Activated CD8-positive, alpha-beta memory T cell treated with anti-CD3 and anti-CD28 coated beads for 4 hours (primary cell): ENCODE data around the gene TCF20.

Experiments
- DNase-seq, 2 donors: peaks; one replicate each; pipeline ENCODE4 v3.0.0-alpha.2; 2020; ENCODE audit warnings: low read depth in 2 of 2

TCF20 gene

DNA sequence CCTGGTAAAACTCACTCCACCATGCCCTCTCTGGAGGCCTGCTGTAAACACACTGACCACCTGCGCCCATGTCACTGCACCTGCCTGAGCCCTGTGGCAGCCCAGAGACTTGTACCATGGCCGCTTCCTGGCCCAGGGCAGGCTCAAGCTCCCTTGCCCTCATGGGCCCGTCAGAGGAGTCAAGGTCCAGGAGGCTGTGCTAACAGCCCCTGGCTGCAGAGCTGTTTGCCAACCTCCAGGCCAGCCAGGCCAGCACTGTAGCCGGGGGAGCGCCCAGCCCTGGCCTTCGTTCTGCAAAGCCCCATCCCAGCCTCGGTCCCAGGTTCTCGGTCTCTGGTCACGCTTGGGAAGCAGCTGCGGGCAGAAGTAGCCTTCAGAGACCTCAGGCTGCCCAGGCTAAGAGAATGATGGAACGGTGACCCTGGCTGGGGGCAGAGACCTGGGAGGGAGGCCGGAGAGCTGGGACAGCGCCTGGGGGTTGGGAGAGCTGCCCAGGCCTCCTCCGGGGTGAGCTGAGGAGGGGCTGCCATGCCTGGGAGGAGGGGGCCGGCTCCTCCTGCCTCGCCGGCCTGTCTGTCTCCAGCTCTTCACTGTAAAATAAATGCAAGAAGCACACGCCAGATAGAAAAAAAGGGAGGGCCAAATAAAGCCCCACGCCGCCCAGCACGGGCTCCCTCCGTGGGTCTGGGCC is 11.9 kb upstream of the TCF20 start:
- no peak for DNase-seq

DNA sequence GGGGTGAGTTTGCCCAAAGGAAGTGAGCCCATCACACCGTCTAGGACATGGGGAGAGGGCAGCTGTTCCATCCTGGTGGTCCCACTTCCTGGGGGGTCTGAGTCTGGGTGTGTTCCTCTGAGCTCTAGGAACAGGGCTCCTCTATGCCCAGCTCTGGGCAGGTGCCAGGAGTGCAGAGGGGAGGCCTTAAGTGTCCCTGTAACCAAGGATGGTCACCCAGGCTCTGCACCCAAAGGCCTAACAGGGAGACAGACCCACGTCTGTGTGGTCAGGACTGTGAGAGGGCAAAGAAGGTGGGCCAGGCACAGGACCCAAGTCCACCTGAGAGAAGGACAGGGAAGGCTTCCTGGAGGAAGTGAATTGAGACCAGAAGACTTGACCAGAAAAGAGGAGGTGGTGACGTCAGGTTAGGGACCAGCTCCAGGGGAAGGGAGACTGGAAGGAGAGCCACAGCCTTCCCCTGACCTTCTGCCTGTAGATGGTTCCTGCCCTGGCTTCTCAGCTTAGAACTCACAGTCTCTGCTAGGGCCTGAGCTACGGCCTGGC is 11.3 kb upstream of the TCF20 start:
- no peak for DNase-seq

GRCh38 chr22:42281284-42281683 is 10.8 kb upstream of the TCF20 start:
- DNase-seq = no peak

- no peak for DNase-seq
These were observed 10.4 kb upstream of the TCF20 start for GRCh38 chr22:42280836-42281235.

GRCh38 chr22:42280140-42280539 is 9.7 kb upstream of the TCF20 start:
- DNase-seq = no peak

DNA sequence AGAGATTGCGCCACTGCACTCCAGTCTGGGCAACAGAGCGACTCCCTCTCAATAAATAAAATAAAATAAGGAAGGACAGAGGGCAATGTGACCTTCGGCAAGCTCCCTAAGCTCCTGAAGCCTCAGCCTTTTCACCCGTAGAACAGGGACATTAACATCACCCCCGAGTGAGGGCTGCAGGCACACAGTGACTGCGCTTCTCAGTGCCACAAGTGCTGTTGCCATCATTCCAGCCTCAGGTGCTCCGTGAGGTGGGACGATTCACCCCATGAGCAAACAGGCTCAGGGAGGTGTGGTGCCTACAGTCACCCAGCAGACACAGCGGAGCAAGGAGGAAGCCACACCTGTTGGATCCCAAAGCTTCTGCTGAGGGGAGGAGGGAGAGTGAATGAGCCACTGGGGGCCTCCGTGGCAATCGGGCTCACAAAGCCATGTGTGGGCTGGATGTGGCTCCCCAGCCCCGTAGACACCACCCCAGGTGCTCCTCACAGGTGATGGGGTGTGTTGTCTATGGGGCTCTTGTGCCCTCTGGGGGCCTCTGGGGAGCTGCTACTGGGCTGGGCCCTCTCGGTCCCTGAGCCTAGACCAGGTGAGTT is 9.1 kb upstream of the TCF20 start:
- no peak for DNase-seq

- DNase-seq = no peak
These were observed 7.7 kb upstream of the TCF20 start for GRCh38 chr22:42277988-42278776.

DNA sequence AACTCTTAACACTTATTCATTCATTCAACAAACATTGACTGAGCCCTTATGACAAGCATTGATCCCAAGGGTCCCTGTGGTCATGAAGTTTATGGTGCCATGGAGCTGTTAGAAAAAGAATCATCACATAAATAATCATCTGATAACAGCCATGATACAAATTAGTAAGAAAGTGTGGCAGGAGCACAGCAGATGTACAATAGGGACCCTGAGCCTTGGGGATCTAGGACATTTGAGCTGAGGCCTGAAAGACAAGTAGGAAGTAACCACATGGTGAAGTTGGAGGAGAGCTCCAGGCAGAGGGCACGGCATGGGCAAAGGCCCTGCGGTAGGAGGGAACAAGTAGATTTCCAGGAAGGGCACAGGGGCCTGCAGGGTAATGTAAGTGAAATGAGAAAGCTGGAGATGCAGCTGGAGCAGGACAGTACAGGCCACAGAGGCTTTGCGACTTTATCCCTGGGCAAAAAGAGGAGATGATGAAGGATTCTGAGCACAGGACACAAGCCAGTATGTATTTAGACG is 6.8 kb upstream of the TCF20 start:
- DNase-seq = no peak

DNA sequence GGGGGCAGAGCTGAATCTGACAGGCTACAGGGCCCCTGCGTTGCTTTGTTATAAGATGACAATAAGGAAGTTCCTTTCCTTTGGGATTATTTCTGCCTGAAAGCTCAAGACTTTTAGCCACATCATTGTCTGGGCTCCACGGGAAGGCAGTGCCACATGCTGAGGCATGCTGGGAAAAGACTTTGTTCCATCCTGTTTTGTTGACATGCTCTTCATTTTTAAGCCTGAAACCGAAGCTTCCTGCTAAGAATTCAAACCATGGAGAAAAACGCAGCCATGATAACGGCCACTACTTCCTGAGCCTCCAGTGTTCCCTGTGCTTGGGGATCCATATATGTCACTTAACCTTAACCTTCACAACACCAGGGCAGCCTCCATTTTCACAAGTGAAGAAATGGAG is 5.5 kb upstream of the TCF20 start:
- no peak for DNase-seq

- DNase-seq = no peak
These were observed 4.7 kb upstream of the TCF20 start for GRCh38 chr22:42275176-42275575.

DNA sequence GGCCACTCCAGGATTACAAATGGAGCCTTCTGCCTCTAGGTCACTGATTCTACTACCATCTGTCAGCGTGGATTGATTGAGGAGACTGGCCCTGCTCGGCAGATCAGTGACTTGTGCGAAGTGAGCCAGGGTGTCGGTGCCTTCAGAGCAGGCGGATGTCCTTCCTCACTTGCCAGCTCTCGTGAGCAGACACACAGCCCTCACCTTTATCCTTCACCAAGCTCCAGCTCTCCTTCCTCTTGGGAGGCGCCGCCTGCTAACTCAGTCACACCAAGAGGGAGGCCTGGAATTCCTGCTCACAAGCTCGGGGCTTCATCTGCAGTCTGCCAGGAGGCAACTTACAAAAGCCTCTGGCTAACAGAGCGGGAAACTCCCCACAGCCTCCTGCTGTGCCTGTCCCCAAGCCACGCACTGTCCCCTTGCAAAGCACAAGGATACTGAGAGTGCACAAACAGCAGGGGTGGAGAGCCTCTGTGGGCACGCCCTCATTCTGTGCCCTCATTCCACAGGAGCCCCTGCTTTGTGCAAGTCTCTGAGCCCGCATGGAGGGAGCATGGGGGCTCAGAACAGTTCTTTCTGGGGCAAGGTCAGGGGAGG is 3.5 kb upstream of the TCF20 start:
- no peak for DNase-seq

- DNase-seq = no peak
These were observed 2.1 kb upstream of the TCF20 start for GRCh38 chr22:42272431-42272999.

- DNase-seq = no peak
These were observed 1.5 kb upstream of the TCF20 start for GRCh38 chr22:42271906-42272305.

DNA sequence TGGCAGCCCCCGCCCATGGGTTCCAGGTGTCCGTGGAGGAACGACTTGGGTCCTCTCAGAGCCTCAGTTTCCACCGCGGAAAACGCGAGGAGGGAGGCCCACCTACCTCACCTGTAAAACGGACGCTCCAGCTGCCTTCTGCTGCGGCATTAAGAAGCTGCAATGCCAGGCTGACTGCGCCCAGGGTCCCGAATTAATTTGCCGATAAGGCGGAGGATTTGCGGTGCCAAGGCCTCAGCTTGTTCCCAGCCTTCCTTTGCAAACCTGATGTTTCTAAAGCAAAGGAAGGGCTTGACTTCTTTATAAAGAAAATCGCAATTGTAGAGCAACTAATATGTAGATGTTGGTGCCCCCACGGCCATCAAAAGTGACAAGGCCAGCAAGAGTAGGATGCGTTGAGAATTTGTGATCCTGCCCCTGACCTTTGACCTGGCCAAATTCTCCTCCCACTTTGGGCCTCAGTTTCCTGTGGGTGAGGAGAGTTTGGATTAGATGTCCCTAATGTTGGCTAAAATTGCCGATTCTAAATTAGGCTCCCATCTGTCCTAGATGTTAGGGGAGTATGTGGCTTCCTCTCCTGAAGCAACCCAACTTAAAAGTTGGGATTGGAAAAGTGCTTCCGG is 849 bp upstream of the TCF20 start:
- DNase-seq = no peak

DNA sequence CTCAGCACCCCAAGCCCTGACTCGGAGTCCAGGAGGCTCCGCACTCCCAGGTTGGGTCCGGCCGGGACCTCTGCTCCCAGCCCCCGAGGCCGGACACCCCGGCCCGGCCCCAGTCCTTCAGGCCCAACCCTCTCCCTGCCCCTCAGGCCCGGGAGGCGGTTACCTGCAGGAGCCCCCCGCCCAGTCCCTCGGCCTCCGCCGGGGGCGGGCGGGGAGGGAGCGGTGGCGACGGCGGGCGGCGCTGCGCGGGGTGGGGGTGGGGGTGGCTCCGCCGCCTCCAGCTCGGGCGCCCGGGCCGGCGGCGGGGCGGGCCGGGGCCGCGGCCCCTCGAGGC is 310 bp downstream of the TCF20 start:
- no peak for DNase-seq

DNA sequence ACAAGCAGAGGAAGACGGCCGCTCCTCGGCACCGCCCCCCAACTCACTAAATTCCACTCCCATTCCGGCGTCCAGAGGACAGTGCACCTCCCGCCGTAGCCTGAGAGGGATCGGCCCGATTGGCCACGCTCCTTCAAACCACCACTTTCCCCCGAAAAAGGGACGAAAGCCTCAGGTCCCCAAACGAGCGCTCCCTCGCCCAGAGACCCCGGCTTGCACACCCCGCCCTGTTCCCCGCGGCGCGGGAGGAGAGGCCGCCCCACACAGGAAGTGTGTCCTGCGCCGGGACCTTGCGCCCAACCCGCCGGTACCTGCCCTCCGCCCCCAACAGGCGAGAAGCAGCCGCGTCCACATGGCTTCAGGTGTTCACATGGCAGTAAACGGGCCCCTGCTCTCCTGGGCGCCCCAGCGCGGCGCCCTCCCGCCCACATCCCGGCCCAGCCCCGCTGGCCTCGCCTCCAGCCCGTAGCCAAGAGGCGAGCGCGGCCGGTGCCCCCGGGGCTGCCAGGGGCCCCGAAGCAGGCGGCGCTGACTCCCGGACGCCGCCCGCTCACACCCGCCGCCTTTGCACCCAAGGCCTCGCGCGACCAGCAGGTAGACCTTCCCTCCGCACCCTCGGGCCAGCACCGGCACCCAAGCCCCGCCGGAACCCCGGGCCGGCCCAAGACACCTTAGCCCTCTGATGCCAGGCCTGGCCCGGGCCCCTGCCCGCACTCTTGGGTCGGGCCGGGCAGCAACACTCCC is 849 bp downstream of the TCF20 start:
- DNase-seq = peak; percentile 29 to 40

GRCh38 chr22:42268852-42269410 is 1.5 kb downstream of the TCF20 start:
- DNase-seq = no peak

GRCh38 chr22:42265321-42265720 is 5.1 kb downstream of the TCF20 start:
- DNase-seq = no peak

- DNase-seq = no peak
These were observed 6.5 kb downstream of the TCF20 start for GRCh38 chr22:42263944-42264343.

GRCh38 chr22:42262964-42263363 is 7.5 kb downstream of the TCF20 start:
- no peak for DNase-seq
